ENCODE data around the gene TINAG. TPM values are rescaled to one million over a fixed set of nuclear protein-coding genes. Genes with fewer than 3 reads are reported as not detected.

Gene TINAG
- total RNA-seq, 1 experiment from 2014 or later: not detected

- DNase-seq (ENCODE audit: low spot score): peak; percentile 78
Observed at GRCh38 chr6:54291146-54291545, 17.1 kb upstream of the TINAG start.

GRCh38 chr6:54291738-54292137 lies 16.5 kb upstream of the TINAG start:
- peak; percentile 90 for DNase-seq (ENCODE audit: low spot score)
- peaks cover 12% of the 10 kb centered on the region for H3K4me1 ChIP-seq (ENCODE audit: insufficient read depth, low read length, poor library complexity, severe bottlenecking)
- no peak overlapping the region for H3K4me3 ChIP-seq (ENCODE audit: low read depth, low read length, poor library complexity, severe bottlenecking)
- H3K27ac ChIP-seq (ENCODE audit: low read depth, low read length, poor library complexity, severe bottlenecking): no peak overlapping the region
- BruUV-seq (replicated peaks): no TSS peak
- TF ChIP-seq CTCF (conservative IDR thresholded peaks at IDR 0.05; ENCODE audit: low read depth, low read length) (no peak), EZH2 (IDR thresholded peaks at IDR 0.05; ENCODE audit: borderline replicate concordance, low read depth, low read length, poor library complexity, severe bottlenecking) (no peak)
- intact Hi-C loops (cut with micrococcal nuclease; ENCODE audit: unreplicated experiment): loop anchor here (5.0 kb wide), 1 partner anchor 176 kb away; no protein-coding TSS in a partner anchor
- ChIA-PET POLR2A (ENCODE audit: low non-redundant PET) (interaction anchor here (0.6 kb wide), 1 partner anchor 320 kb away, joined by 5 read pairs; no protein-coding TSS in a partner anchor), CTCF (no interaction called here)
- H3K27me3 ChIP-seq (replicated peaks; ENCODE audit: insufficient read depth, low read depth, low read length, poor library complexity): peaks cover 5% of the 10 kb centered on the region
- H3K36me3 ChIP-seq (ENCODE audit: insufficient read depth, low read length, poor library complexity, severe bottlenecking): no peaks in the 10 kb centered on the region
- no peaks in the 10 kb centered on the region for H3K9me3 ChIP-seq (ENCODE audit: low read depth, low read length, poor library complexity, severe bottlenecking)

More at GRCh38 chr6:54291146-54291545, 17.1 kb upstream of the TINAG start:
- Histone ChIP-seq H3K9me3 (ENCODE audit: low read depth, low read length, poor library complexity, severe bottlenecking) (no peaks in the 10 kb centered on the region), H3K36me3 (ENCODE audit: insufficient read depth, low read length, poor library complexity, severe bottlenecking) (no peaks in the 10 kb centered on the region), H3K27ac (ENCODE audit: low read depth, low read length, poor library complexity, severe bottlenecking) (no peak overlapping the region), H3K4me3 (ENCODE audit: low read depth, low read length, poor library complexity, severe bottlenecking) (no peak overlapping the region), H3K4me1 (ENCODE audit: insufficient read depth, low read length, poor library complexity, severe bottlenecking) (peaks cover 12% of the 10 kb centered on the region), H3K27me3 (replicated peaks; ENCODE audit: insufficient read depth, low read depth, low read length, poor library complexity) (peaks cover 5% of the 10 kb centered on the region)
- BruUV-seq (replicated peaks): no TSS peak
- ChIA-PET POLR2A (ENCODE audit: low non-redundant PET) (interaction anchor here (0.6 kb wide), 1 partner anchor 1962 kb away, joined by 3 read pairs; no protein-coding TSS in a partner anchor), CTCF (no interaction called here)
- TF ChIP-seq EZH2 (IDR thresholded peaks at IDR 0.05; ENCODE audit: borderline replicate concordance, low read depth, low read length, poor library complexity, severe bottlenecking) (no peak), CTCF (conservative IDR thresholded peaks at IDR 0.05; ENCODE audit: low read depth, low read length) (no peak)
- intact Hi-C loops (cut with micrococcal nuclease; ENCODE audit: unreplicated experiment): loop anchor here (5.0 kb wide), 1 partner anchor 176 kb away; no protein-coding TSS in a partner anchor

GRCh38 chr6:54294965-54295532 lies 13.2 kb upstream of the TINAG start:
- no peak for DNase-seq (ENCODE audit: low spot score)
- Histone ChIP-seq H3K36me3 (ENCODE audit: insufficient read depth, low read length, poor library complexity, severe bottlenecking) (no peaks in the 10 kb centered on the region), H3K4me3 (ENCODE audit: low read depth, low read length, poor library complexity, severe bottlenecking) (no peak overlapping the region), H3K4me1 (ENCODE audit: insufficient read depth, low read length, poor library complexity, severe bottlenecking) (peaks cover 12% of the 10 kb centered on the region), H3K27me3 (replicated peaks; ENCODE audit: insufficient read depth, low read depth, low read length, poor library complexity) (no peaks in the 10 kb centered on the region), H3K27ac (ENCODE audit: low read depth, low read length, poor library complexity, severe bottlenecking) (no peak overlapping the region), H3K9me3 (ENCODE audit: low read depth, low read length, poor library complexity, severe bottlenecking) (no peaks in the 10 kb centered on the region)
- TF ChIP-seq CTCF (conservative IDR thresholded peaks at IDR 0.05; ENCODE audit: low read depth, low read length): no peak
- TF ChIP-seq EZH2 (IDR thresholded peaks at IDR 0.05; ENCODE audit: borderline replicate concordance, low read depth, low read length, poor library complexity, severe bottlenecking): no peak
- POLR2A ChIA-PET (ENCODE audit: low non-redundant PET): no interaction called here
- intact Hi-C loops (cut with micrococcal nuclease; ENCODE audit: unreplicated experiment): loop anchor here (5.0 kb wide), 1 partner anchor 172 kb away; no protein-coding TSS in a partner anchor
- no TSS peak for BruUV-seq (replicated peaks)
- CTCF ChIA-PET: no interaction called here

Measured in A673 (cell line).